OCI-LY1 (cell line): ENCODE results near the gene RGS17.

Source experiments
- H2AFZ ChIP-seq: fragments of 200-600 bp; sonication (generic), shearing (Covaris generic); 2 replicates; pipeline ENCODE4 v1.6.0; 2014; ENCODE audit warnings: antibody characterized with exemption, mild to moderate bottlenecking, low read length
- H3F3A ChIP-seq: fragments of 200-600 bp; sonication (generic), shearing (Covaris generic); 2 replicates; pipeline ENCODE4 v1.6.0; 2014; ENCODE audit warnings: mild to moderate bottlenecking, antibody characterized with exemption, low read length, moderate library complexity; ENCODE audit not compliant: insufficient read depth
- H3K27ac ChIP-seq: fragments of 200-600 bp; sonication (generic); 2 replicates; pipeline ENCODE4 v1.5.1; 2014; ENCODE audit warnings: low read length, mixed run types, mild to moderate bottlenecking, low read depth; ENCODE audit not compliant: poor library complexity, severe bottlenecking
- H3K27me3 ChIP-seq: fragments of 200-600 bp; sonication (generic); 2 replicates; pipeline ENCODE4 v1.6.0; 2014; ENCODE audit warnings: antibody characterized with exemption, mild to moderate bottlenecking, low read length, moderate library complexity; ENCODE audit not compliant: insufficient read depth
- H3K36me3 ChIP-seq: fragments of 200-600 bp; sonication (generic); 2 replicates; pipeline ENCODE4 v1.6.1; 2014; ENCODE audit warnings: mild to moderate bottlenecking, antibody characterized with exemption, low read length, moderate library complexity, mixed read lengths; ENCODE audit not compliant: insufficient read depth
- H3K4me1 ChIP-seq: fragments of 200-600 bp; sonication (generic); 2 replicates; pipeline ENCODE4 v1.5.1; 2014; ENCODE audit warnings: mild to moderate bottlenecking, low read length, moderate library complexity; ENCODE audit not compliant: insufficient read depth, severe bottlenecking
- H3K4me2 ChIP-seq: fragments of 200-600 bp; sonication (generic), shearing (Covaris generic); 2 replicates; pipeline ENCODE4 v1.6.1; 2014; ENCODE audit warnings: low read length
- H3K4me3 ChIP-seq: fragments of 200-600 bp; sonication (generic); 2 replicates; pipeline ENCODE4 v1.5.1; 2014; ENCODE audit warnings: low read length, low read depth, mild to moderate bottlenecking, mixed read lengths; ENCODE audit not compliant: poor library complexity, severe bottlenecking
- H3K79me2 ChIP-seq: fragments of 200-600 bp; shearing (Covaris generic); 2 replicates; pipeline ENCODE4 v1.6.1; 2016; ENCODE audit warnings: mixed run types, low read length, mixed read lengths; ENCODE audit not compliant: insufficient read depth
- H3K9ac ChIP-seq: fragments of 200-600 bp; sonication (generic), shearing (Covaris generic); 2 replicates; pipeline ENCODE4 v1.6.1; 2014; ENCODE audit warnings: mild to moderate bottlenecking, low read length, mixed read lengths
- H3K9me2 ChIP-seq: fragments of 200-600 bp; sonication (generic), shearing (Covaris generic); 2 replicates; pipeline ENCODE4 v1.6.1; 2014; ENCODE audit warnings: low read depth, mild to moderate bottlenecking, low read length, mixed read lengths
- H3K9me3 ChIP-seq: fragments of 200-600 bp; shearing (Covaris generic); 2 replicates; pipeline ENCODE4 v1.6.1; 2014; ENCODE audit warnings: low read length, mixed read lengths
- H4K20me1 ChIP-seq: fragments of 200-600 bp; sonication (generic), shearing (Covaris generic); 2 replicates; pipeline ENCODE4 v1.6.0; 2016; ENCODE audit warnings: mild to moderate bottlenecking, low read length; ENCODE audit not compliant: insufficient read depth
- EZH2 ChIP-seq: fragments of 200-600 bp; sonication (generic), shearing (Covaris generic); IDR thresholded peaks from 2 replicates; pipeline ENCODE4 v1.8.0; 2017; ENCODE audit warnings: borderline replicate concordance, mixed run types, mild to moderate bottlenecking, antibody characterized with exemption, low read length, moderate library complexity, mixed read lengths
- TF ChIP-seq, protein P1 (sequence below): fragments of 200-600 bp; sonication (generic), shearing (Covaris generic); IDR thresholded peaks from 2 replicates; pipeline ENCODE4 v1.5.1; 2017; ENCODE audit warnings: mild to moderate bottlenecking, antibody characterized with exemption, low read length, moderate library complexity, mixed read lengths

RGS17 gene

DNA sequence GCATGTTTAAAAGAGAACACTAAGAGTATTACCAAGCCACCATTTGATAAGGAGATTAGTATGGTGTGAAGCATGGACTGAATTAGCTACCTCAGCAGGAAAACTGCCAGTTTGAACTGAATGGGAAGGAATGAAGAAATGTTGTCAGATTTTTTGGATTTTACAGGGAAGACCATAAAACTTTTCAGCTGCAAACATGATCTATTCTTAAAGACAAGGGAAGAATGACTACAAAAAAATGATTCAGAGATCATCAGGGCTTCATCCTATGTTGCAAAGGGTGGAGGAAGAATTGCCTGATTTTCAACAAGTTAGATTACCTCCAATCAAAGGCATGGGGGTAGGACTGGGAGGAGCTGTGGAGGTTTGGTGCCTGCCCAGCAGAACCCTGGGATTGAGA lies 79.3 kb downstream of the RGS17 start:
- H3F3A ChIP-seq: no peaks in the 10 kb centered on the region
- no peak overlapping the region for H3K4me3 ChIP-seq
- no peaks in the 10 kb centered on the region for H3K9me3 ChIP-seq
- no peaks in the 10 kb centered on the region for H3K9me2 ChIP-seq
- H3K4me2 ChIP-seq: no peak overlapping the region
- H3K4me1 ChIP-seq: no peaks in the 10 kb centered on the region
- no peaks in the 10 kb centered on the region for H3K79me2 ChIP-seq
- H3K27ac ChIP-seq: no peak overlapping the region
- H4K20me1 ChIP-seq: no peaks in the 10 kb centered on the region
- no peak overlapping the region for H3K9ac ChIP-seq
- H2AFZ ChIP-seq: no peak overlapping the region
- no peaks in the 10 kb centered on the region for H3K27me3 ChIP-seq
- no peaks in the 10 kb centered on the region for H3K36me3 ChIP-seq
- TF ChIP-seq, protein P1, sequence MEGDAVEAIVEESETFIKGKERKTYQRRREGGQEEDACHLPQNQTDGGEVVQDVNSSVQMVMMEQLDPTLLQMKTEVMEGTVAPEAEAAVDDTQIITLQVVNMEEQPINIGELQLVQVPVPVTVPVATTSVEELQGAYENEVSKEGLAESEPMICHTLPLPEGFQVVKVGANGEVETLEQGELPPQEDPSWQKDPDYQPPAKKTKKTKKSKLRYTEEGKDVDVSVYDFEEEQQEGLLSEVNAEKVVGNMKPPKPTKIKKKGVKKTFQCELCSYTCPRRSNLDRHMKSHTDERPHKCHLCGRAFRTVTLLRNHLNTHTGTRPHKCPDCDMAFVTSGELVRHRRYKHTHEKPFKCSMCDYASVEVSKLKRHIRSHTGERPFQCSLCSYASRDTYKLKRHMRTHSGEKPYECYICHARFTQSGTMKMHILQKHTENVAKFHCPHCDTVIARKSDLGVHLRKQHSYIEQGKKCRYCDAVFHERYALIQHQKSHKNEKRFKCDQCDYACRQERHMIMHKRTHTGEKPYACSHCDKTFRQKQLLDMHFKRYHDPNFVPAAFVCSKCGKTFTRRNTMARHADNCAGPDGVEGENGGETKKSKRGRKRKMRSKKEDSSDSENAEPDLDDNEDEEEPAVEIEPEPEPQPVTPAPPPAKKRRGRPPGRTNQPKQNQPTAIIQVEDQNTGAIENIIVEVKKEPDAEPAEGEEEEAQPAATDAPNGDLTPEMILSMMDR: no peak
- no peak for TF ChIP-seq EZH2

DNA sequence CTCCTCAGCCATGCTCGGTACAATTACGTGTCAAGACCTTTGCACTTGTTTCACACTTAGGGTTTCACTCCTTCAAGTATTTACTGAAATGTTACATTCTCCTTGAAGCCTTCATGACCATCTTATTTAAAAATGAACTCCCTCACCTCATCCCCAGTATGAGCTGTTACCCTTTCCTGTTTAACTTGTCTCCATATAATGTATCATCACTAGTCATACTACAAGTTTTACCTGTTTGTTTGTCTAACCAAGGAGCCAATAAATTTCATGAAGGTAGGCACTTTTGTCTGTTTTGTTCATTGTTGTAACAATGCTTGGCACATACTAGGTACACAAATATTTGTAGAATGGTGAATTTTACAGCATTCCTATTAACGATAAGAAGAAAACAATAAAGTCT lies 82.5 kb downstream of the RGS17 start:
- Histone ChIP-seq H3K9me3 (no peaks in the 10 kb centered on the region), H3K79me2 (no peaks in the 10 kb centered on the region), H3K36me3 (no peaks in the 10 kb centered on the region), H3F3A (no peaks in the 10 kb centered on the region), H2AFZ (no peak overlapping the region), H4K20me1 (no peaks in the 10 kb centered on the region), H3K27ac (no peak overlapping the region), H3K27me3 (no peaks in the 10 kb centered on the region), H3K9ac (no peak overlapping the region), H3K9me2 (no peaks in the 10 kb centered on the region), H3K4me3 (no peak overlapping the region), H3K4me2 (no peak overlapping the region), H3K4me1 (no peaks in the 10 kb centered on the region)
- TF ChIP-seq EZH2: no peak
- TF ChIP-seq, protein P1: no peak

DNA sequence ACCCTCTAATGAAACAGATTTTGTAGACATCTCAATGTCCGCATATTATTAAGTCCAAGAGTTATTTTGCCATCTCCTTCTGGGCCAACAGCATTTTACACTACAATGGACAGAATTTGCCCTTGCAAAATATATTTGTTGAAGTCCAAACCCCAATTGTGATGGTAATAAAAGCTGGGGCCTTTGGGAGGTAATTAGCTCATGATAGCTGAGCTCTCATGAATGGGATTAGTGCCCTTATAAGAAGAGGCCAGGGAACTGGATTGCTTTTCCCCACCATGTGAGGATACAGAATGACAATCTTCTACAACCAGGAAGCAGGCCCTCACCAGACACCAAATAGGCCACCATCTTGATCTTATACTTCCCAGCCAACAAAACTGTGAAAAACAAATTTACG lies 83.7 kb downstream of the RGS17 start:
- no peaks in the 10 kb centered on the region for H3K9me2 ChIP-seq
- H3K4me2 ChIP-seq: no peak overlapping the region
- H3K27ac ChIP-seq: no peak overlapping the region
- no peaks in the 10 kb centered on the region for H3K27me3 ChIP-seq
- H3K9ac ChIP-seq: no peak overlapping the region
- H3F3A ChIP-seq: no peaks in the 10 kb centered on the region
- H4K20me1 ChIP-seq: no peaks in the 10 kb centered on the region
- no peaks in the 10 kb centered on the region for H3K4me1 ChIP-seq
- no peaks in the 10 kb centered on the region for H3K9me3 ChIP-seq
- H3K36me3 ChIP-seq: no peaks in the 10 kb centered on the region
- no peak overlapping the region for H2AFZ ChIP-seq
- no peak overlapping the region for H3K4me3 ChIP-seq
- no peaks in the 10 kb centered on the region for H3K79me2 ChIP-seq
- TF ChIP-seq, protein P1: no peak
- TF ChIP-seq EZH2: no peak
